Muscle of back (tissue), 11 donors: ENCODE results near the gene MAG. TPM values are rescaled to one million over a fixed set of nuclear protein-coding genes. Genes with fewer than 3 reads are reported as not detected.

ENCODE experiments used
- DNase-seq, 3 donors: peaks; one replicate each; pipeline versions ENCODE4 v3.0.0 to v3.0.0-alpha.2; 2013
- polyA plus RNA-seq, 10 donors: library from polyadenylated mRNA; unstranded; fragments of 120-200 nt; gene quantifications; one replicate each; pipeline ENCODE4 v1.2.1, GENCODE V29; 2013; ENCODE audit not compliant: insufficient read length in 10 of 10

Gene MAG
- polyA plus RNA-seq, 10 donors = 0.32 to 2.2 (median 0.48) TPM

DNA sequence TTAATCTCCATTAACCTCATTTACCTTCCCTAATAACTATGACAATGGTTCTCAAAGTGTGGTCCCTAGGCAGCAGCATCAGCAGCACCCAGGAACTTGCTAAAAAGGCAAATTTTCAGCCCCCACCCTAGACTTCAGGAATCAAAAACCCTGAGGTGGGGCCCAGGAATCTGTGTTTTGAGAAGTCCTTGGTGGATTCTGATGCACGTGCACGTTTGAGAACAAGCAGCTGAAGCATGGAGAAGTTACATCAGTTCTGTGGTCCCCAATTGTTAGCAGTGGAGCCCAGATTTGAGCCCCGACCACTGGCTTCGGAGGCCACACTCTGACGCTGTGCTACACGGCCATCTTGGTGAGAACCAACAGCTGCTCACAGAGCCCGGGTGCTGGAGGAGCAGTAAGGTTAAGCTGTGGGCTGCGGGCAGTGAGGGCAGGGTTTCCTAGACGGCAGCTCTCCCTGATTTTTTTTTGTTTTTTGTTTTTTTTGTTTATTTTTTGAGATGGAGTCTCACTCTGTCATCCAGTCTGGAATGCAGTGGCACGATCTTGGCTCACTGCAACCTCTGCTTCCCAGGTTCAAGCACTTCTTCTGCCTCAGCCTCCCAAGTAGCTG, 23.0 kb downstream of the MAG start:
- no peak for DNase-seq

DNA sequence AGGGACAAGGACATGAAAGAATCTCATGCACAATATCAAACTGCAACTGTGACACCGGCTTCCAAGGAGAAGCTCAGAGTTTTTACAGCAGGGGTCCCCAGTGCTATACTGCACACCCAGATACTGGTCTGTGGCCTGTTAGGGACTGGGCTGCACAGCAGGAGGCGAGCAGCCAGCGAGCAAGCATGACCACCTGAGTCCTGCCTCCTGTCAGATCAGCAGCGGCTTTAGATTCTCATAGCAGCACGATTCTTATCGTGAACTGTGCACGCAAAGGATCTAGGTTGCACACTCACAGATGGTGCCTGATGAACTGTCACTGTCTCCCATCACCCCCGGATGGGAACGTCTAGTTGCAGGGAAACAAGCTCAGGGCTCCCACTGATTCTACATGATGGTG, 23.9 kb downstream of the MAG start:
- no peak for DNase-seq

DNA sequence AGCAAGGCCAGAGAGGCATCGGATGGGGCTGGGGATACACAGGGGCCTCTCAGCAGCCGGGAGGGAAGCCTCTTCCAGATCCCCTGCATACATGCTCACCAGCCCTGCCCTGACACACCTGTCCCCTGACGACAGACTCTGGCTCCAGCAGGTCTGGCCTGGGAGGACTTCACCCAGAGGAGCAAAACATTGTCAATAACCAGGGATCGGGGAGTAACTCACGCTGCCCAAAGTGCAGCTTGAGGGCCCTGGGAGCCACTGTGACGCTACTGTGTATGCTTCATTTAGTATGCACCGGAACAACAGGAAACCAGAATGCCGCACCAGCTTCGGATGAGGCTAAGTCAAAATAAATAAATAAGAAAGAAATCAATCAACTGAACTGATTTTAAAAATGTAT, 24.6 kb downstream of the MAG start:
- DNase-seq = no peak

DNA sequence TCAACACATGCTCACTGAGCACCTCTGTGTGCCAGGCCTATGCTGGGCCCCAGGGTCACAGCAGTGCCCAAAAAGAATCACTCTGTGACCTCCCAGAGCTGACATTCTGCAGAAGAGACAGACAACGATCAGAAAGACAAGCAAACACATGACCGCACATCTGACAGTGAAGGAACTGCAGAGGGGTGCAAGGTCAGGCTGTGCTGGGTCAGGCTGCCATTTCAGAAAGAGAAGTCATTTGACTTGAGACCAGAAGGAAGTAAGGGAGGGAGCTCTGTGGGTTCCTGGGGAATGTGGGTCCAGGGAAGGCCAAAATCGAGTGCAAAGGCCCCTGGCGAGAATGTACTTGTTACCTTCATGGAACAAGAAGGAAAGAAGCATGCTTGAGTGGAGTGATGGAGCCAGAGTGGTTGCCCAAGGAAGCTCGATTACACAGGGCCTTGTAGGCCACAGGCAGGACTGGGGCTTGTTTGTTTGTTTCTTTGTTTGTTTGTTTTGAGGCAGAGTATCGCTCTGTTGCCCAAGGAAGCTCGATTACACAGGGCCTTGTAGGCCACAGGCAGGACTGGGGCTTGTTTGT, 25.6 kb downstream of the MAG start:
- no peak for DNase-seq

DNA sequence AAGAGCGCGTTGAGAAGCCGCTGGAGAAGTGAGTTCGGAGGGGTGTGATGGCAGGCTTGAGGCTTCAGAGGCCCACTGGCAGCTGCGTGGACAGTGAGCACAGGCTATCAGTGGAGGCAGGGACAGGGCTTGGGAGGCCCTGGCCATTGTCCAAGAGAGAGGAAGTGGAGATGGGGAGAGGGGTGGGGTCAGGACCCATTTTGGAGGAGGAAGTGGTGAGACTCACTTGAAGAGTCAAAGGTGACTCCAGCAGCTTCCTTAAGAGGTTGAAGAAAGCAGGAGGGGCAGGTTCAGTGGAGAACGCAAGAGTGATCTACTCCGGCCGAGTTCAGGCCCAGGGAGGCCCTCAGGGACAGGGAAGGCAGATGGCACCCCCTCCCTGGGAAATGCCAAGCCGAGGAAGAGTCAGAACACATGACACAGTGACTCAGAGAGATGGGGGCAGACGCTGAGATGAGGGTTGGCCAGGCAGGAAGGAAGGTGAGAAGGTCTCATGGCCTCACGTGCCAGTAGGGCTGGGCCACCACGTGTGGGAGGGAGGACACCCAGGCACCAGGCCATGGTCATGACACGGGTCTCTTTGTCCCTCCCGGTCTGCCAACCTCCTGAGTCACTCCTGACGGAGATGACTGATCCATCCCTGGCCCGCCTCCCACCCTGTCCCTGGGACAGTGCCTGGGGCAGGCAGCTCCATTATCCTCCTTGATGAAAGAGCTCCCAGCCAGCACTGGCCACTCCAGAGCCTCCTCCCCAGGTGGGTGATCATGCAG, 26.9 kb downstream of the MAG start:
- DNase-seq = no peak

DNA sequence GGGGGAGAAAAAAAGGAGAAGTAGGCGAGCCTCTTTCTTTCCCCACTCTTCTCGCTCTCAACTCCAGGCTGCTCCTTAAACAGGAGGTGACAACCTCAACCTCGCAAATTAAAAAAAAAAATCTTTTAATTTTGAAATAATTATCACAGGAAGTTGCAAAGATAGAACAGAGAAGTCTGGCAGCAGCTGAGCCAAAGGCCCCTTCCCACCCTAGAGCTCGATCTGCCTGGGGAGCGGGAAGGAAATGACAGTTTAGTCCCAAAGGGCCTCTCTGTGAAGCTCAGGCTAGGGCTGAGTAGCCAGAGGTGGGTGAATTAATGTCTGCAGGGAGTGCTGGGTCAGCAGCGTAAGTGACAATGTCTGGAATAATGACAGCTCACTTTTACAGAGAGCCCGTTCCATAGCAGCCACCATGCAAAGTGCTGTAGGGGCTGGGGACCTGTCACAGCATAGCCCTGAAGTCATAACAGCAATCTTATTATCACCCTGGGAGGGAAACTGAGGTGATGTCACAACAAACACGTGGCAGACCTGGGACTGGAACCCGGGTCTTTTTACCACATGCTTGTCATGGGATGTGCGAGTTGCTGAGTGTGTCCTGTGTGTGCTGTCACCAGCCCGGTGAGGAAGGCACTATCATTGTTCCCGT, 28.2 kb downstream of the MAG start:
- no peak for DNase-seq

DNA sequence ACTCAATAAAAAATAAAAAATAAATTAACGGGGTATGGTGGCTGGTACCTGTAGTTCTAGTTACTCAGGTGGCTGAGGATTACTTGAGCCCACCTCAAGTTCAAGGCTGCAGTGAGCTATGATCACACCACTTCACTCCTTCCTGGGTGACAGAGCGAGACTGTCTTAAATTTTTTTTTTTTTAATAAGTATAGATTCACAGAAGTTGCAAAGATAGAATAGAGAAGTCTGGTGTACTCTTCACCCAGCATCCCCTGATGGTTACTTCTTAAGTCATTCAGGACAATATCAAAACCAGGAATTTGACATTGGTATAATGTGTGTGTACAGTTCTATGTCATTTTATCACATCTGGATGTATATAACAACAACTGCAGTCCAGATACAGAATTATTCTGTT, 29.3 kb downstream of the MAG start:
- DNase-seq = no peak

DNA sequence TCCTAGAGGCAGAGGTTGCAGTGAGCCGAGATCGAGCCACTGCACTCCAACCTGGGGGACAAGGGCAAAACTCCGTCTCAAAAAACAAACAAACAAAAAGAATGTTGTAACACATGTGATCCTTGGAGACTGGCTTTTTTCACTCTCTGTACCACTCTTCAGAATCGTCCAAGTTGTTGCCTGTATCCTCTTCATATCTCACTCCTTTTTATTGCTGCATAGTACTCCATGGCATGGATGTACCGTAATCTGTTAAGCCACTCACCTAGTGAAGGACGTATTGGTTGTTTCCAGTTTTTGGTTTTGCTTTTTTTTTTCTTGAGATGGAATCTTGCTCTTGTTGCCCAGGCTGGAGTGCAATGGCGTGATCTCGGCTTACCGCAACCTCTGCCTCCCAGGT, 30.1 kb downstream of the MAG start:
- DNase-seq = no peak

DNA sequence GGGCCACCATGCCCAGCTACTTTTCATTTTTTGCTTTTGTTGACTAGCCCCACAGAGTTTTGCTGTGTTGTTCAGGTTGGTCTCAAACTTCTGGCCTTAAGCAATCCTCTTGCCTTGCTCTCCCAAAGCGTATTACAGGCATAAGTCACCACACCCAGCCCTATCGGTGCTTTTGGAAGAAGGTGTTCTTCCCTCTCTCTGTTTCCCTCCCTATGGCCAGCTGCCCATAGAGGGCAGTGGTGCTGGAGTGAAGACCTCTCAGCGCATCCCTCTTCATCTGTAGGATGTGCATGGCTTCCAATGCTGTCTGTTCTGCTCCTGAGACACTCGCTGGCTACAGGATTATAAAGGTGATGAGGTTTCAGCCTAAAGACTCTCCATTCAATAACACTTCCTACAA, 35.7 kb downstream of the MAG start:
- DNase-seq = no peak

DNA sequence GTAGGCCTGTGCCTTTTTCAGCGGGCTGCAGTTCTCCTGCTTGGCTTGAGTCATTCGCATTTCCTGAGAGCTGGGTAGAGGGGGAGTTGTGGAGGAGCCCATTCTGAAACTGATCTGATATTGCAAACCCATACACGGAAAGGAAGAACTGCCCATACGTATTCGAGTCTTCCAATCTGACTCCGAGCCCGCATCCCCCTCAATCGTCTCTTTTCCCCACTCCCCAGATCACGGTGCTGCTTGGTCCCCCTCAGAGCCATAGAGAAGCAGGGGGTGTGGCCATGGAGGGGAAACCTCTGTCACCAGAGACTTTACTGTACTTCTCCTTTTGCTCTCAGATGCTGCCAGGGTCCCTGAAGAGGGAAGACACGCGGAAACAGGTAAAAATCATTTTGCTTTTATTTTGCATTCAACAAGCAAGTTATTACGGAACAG, 36.9 kb downstream of the MAG start, which contains the start of gene CD22:
CD22 (plus strand) TSS at position 337 of the 435 bp plus-strand sequence. CDS start 2,854 bp downstream, outside the sequence.
- no peak for DNase-seq

DNA sequence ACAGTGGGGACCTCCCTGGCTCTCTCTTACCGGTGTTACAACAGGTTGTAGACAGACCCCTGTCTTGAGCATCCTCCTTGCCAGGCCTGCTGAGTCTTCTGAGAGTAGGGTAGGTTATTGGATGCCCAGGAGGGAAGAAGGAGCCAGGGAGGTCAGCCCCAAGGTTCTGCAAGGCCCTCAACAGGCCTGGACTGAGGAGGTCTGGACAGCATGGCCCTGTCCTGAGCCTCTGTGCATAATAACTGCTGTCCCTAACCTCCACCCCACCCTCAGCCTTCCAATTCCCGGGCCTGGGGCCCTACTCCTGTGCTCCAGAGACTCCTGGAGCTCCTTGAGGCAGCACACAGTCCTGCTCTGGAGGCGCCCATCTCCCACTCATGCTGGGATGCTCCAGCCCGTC, 37.4 kb downstream of the MAG start:
- DNase-seq = no peak

DNA sequence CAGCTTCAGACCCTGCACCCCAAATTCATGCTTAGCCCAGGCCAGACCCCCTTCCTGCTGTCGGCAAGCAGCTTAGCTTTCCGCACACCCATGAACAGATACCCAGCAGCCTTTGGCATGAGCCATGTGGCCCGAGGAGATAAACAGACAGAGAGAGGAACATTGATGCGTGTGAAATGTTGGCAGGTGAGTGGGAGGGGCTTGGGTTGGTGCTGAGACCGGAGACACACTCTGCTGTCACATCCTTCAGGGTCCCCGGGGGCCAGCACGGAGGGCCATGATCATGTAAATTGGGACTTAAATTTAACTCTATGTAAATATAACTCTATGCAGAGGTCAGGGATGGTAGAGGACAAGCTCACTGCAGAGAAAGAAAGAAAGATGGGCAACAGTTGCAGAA, 38.5 kb downstream of the MAG start:
- no peak for DNase-seq

DNA sequence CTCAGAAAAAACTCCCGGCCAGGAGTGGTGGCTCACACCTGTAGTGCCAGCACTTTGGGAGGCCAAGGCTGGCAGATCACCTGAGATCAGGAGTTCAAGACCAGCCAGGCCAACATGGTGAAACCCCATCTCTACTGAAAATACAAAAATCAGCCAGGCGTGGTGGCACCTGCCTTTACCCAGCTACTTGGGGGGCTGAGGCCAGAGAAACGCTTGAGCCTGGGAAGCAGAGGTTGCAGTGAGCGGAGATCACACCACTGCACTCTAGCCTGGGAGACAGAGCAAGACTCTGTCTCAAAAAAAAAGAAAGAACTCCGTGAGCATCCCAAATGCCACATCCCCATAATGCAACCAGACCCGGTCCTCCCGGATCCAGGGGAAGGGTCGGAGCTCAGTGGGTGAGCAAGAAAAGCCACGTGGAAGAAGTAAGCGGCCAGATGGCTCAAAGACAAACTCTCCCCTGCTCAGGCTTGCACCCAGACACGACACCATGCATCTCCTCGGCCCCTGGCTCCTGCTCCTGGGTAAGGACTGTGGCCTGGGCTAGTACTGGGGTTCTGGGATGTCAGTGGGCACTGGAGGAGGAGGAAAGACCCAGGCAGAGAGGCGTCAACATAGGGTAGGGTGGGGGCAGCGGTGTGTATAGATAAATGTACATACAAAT, 39.7 kb downstream of the MAG start:
- no peak for DNase-seq

DNA sequence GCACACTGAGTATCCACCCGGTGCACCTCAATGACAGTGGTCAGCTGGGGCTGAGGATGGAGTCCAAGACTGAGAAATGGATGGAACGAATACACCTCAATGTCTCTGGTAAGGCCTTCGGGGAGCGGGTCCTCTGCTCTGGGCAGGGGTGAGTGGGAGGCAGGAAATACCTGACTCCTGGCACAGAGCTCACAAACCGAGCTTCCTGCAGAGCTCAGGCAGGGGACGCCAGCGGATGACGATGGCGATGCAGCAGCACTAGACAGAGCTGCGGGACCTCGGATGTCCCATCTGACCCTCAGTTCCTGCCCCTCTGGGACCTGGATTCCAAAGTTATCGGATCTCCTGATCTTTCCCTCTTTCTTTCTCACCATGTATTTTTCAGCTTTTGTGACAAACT, 40.9 kb downstream of the MAG start:
- no peak for DNase-seq

DNA sequence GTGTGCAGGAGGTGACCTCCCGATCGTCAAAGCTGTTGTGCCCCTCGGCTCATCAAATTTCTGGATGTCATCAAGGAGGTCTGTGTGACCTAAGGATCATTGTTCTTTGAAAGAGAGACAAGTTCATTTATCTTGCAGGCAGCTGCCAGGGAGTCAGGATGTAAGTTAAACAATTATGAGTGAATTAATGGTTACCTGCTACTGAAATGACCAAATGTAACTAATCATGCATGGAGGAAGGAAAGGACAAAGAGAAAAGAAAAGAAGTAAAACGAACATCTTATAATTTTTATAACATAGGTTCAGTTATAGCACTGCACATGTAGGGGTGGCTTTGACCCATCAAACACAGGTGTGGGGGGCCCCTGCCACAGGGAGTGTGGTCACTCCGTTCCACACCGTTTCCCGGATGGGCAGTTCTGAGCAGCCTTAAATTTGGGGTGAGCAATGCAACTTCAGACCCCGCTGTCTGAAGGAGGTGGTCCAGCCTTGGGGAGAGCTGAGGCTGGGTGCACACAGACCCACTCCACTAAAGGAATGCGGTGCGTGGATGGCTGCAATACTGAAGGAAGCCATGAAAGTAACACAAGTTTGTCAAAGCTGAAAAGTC, 42.3 kb downstream of the MAG start:
- DNase-seq = no peak

DNA sequence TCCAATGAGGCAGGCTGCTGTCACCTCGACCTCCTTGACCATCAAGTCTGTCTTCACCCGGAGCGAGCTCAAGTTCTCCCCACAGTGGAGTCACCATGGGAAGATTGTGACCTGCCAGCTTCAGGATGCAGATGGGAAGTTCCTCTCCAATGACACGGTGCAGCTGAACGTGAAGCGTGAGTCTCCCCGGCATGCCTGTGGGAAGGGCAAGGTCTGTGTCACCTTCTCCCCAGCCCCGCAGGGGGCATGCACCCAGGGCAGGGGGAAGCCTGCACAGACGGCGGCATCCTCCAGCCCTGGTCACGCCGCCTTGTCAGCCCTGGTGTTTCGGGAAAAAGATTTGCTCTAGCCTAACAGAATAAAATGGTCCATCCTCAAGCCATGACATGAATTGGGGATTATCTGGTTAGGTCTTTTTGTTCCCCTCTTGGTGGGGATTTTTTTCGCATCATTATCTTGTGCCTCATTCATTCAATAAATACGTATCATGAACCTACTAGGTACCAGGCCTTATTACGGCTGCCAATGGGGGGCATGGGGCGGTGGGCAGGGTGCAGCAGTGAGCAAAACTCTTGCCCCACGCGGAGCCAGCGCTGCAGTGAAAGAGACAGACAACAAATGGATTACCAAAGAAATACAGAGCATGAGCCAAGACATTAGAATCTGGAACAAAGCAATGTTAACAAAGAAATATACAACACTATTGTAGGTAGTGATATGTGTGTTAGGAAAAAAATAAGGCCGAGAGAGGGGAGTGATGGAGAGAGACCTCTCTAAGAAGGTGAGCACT, 44.4 kb downstream of the MAG start:
- DNase-seq = no peak

DNA sequence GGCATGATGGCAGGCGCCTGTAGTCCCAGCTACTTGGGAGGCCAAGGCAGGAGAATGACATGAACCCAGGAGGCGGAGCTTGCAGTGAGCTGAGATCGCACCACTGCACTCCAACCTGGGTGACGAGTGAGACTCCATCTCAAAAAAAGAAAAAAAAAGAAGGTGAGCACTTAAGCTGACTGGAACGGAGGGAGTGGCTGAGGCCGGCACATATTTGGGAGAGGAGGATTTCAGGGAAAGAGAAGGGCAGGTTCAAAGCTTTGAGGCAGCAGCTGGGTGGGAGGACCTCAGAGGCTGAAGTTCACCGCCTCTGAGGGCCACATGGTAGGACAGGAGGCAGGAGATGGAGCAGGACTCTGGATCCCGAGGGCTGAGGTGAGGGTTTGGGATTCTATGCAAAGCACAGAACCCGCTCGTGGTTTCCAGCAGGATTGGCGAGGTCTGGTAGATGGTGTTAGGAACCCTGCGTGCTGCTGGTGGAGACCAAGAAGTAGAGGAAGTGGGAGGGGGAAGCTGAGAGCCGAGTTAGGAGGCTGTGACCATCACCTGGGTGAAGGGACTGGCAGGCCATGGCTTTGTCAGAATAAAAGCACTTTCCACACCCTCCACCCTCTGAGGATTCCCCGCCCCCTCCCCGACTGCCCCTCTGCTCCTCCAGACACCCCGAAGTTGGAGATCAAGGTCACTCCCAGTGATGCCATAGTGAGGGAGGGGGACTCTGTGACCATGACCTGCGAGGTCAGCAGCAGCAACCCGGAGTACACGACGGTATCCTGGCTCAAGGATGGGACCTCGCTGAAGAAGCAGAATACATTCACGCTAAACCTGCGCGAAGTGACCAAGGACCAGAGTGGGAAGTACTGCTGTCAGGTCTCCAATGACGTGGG, 45.4 kb downstream of the MAG start:
- no peak for DNase-seq

DNA sequence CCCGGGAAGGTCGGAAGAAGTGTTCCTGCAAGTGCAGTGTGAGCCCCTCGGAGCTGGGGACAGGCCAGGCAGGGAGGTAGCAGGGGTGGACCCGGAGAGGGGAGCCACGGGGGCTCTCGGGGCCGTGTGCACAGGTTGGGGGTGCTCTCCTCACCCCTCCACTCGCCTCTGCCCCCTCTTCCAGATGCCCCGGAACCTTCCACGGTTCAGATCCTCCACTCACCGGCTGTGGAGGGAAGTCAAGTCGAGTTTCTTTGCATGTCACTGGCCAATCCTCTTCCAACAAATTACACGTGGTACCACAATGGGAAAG, 46.0 kb downstream of the MAG start:
- DNase-seq = no peak

DNA sequence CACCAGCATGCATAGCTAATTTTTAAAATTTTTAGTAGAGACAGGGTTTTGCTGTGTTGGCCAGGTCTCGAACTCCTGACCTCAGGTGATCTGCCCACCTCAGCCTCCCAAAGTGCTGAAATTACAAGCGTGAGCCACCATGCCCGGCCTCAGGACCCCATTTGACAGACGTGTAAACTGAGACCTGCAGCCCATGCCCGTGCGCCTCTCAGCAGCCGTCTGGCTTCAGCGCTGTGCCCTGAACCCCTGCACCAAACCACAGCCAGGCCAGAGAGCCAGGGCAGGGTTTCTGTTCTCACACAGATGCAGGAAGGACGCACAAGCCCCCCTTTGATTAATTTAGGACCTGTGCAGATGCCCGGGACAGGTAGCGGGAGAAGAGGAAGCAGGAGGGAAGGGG, 48.5 kb downstream of the MAG start:
- no peak for DNase-seq

DNA sequence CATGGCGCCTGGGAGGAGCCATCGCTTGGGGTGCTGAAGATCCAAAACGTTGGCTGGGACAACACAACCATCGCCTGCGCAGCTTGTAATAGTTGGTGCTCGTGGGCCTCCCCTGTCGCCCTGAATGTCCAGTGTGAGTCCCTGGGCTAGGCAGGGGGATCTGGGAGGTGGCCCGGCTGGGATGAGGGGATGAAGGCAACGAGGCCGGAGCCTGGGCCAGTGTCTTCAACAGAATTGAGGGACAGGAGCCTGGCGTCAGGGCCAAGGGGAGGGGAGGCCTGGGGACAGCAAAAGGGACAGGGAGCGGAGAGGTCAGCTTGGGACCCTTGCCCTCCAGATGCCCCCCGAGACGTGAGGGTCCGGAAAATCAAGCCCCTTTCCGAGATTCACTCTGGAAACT, 49.0 kb downstream of the MAG start:
- no peak for DNase-seq
